H54 (cell line): ENCODE data around the gene C22orf23.

Source experiments
- DNase-seq: peaks from one replicate; pipeline ENCODE4 v3.0.0; 2011; ENCODE audit warnings: low spot score, mixed read lengths; ENCODE audit not compliant: insufficient read length
- FAIRE-seq: peaks from 3 replicates; lab custom pipeline; 2011; peaks lifted over from hg19 to GRCh38; lab: Jason Lieb, UNC
- POLR2A ChIP-seq: IDR thresholded peaks from 2 replicates; pipeline ENCODE4 v1.6.1; 2011; ENCODE audit warnings: low read depth, mild to moderate bottlenecking, low read length

Gene C22orf23

GRCh38 chr22:37918580-37919270, 34.7 kb downstream of the C22orf23 start:
- DNase-seq: no peak
- no peak for FAIRE-seq
- no peak for TF ChIP-seq POLR2A

GRCh38 chr22:37917874-37918548, 35.4 kb downstream of the C22orf23 start:
- FAIRE-seq (no peak), DNase-seq (no peak)
- TF ChIP-seq POLR2A: no peak

GRCh38 chr22:37916311-37916710, 37.1 kb downstream of the C22orf23 start:
- no peak for DNase-seq
- no peak for FAIRE-seq
- no peak for TF ChIP-seq POLR2A

- TF ChIP-seq POLR2A: no peak
- no peak for FAIRE-seq
- no peak for DNase-seq
Observed at GRCh38 chr22:37913233-37913721, 40.1 kb downstream of the C22orf23 start.

GRCh38 chr22:37912171-37912570, 41.2 kb downstream of the C22orf23 start:
- no peak for TF ChIP-seq POLR2A
- FAIRE-seq (no peak), DNase-seq (no peak)

- FAIRE-seq (no peak), DNase-seq (no peak)
- TF ChIP-seq POLR2A: no peak
Observed at GRCh38 chr22:37911697-37912096, 41.7 kb downstream of the C22orf23 start.

- no peak for TF ChIP-seq POLR2A
- no peak for DNase-seq
- FAIRE-seq: no peak
Observed at GRCh38 chr22:37910890-37911672, 42.3 kb downstream of the C22orf23 start.

GRCh38 chr22:37909766-37910165, 43.6 kb downstream of the C22orf23 start:
- TF ChIP-seq POLR2A: no peak
- no peak for DNase-seq
- no peak for FAIRE-seq

- no peak for TF ChIP-seq POLR2A
- FAIRE-seq (no peak), DNase-seq (no peak)
Observed at GRCh38 chr22:37907036-37907954, 46.1 kb downstream of the C22orf23 start.

GRCh38 chr22:37906364-37907008, 46.9 kb downstream of the C22orf23 start:
- DNase-seq (peak; percentile 34), FAIRE-seq (no peak)
- no peak for TF ChIP-seq POLR2A

GRCh38 chr22:37905534-37906363, 47.7 kb downstream of the C22orf23 start, which contains the start of gene MICALL1:
MICALL1 (plus strand) TSS chr22:37906297; CDS start chr22:37906423, 126 bp downstream.
- no peak for TF ChIP-seq POLR2A
- DNase-seq: peak; percentile 54
- FAIRE-seq: no peak
